GM12891 (cell line): ENCODE measurements around the gene AGPAT4.
A peak's percentile ranks its signal among the peaks of the same experiment; 100 is the strongest.

Experiments
- POLR2A ChIP-seq: IDR thresholded peaks from 2 replicates; pipeline ENCODE4 v1.6.1; 2011; ENCODE audit warnings: low read depth, low read length, control low read depth
- POLR2AphosphoS5 ChIP-seq: IDR thresholded peaks from 2 replicates; pipeline ENCODE4 v1.6.1; 2011; ENCODE audit warnings: low read depth, low read length, control low read depth
- SPI1 ChIP-seq: IDR thresholded peaks from 2 replicates; pipeline ENCODE4 v1.6.1; 2011; ENCODE audit warnings: low read depth, low read length, control low read depth
- TAF1 ChIP-seq: IDR thresholded peaks from 2 replicates; pipeline ENCODE4 v1.6.1; 2011; ENCODE audit warnings: low read depth, low read length, control low read depth

GRCh38 chr6:161115468-161115867 is 158.4 kb downstream of the AGPAT4 start:
- TF ChIP-seq POLR2A (no peak), TAF1 (no peak), SPI1 (peak; percentile 40; the same call in 1 of the 2 replicates), POLR2AphosphoS5 (no peak)
